Measurements from ENCODE around the gene FRMD7. TPM values are rescaled to one million over a fixed set of nuclear protein-coding genes. Genes with fewer than 3 reads are reported as not detected.

Gene FRMD7
- total RNA-seq, 4 donors from 2014 or later: 0.17 TPM; not detected in 3

GRCh38 chrX:132077414-132077813 is 50.4 kb downstream of the FRMD7 start:
- TF ChIP-seq, protein P1, sequence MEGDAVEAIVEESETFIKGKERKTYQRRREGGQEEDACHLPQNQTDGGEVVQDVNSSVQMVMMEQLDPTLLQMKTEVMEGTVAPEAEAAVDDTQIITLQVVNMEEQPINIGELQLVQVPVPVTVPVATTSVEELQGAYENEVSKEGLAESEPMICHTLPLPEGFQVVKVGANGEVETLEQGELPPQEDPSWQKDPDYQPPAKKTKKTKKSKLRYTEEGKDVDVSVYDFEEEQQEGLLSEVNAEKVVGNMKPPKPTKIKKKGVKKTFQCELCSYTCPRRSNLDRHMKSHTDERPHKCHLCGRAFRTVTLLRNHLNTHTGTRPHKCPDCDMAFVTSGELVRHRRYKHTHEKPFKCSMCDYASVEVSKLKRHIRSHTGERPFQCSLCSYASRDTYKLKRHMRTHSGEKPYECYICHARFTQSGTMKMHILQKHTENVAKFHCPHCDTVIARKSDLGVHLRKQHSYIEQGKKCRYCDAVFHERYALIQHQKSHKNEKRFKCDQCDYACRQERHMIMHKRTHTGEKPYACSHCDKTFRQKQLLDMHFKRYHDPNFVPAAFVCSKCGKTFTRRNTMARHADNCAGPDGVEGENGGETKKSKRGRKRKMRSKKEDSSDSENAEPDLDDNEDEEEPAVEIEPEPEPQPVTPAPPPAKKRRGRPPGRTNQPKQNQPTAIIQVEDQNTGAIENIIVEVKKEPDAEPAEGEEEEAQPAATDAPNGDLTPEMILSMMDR (IDR thresholded peaks at IDR 0.05; ENCODE audit: low read depth): no peak

GRCh38 chrX:132071254-132071653 is 56.6 kb downstream of the FRMD7 start:
- TF ChIP-seq, protein P1 (IDR thresholded peaks at IDR 0.05; ENCODE audit: low read depth): no peak

GRCh38 chrX:132068405-132068804 is 59.4 kb downstream of the FRMD7 start:
- TF ChIP-seq, protein P1 (IDR thresholded peaks at IDR 0.05; ENCODE audit: low read depth): no peak

- TF ChIP-seq, protein P1 (IDR thresholded peaks at IDR 0.05; ENCODE audit: low read depth): no peak
Measured at GRCh38 chrX:132063862-132064261, 64.0 kb downstream of the FRMD7 start.

GRCh38 chrX:132063334-132063733 is 64.5 kb downstream of the FRMD7 start:
- TF ChIP-seq, protein P1 (IDR thresholded peaks at IDR 0.05; ENCODE audit: low read depth): no peak

DNA sequence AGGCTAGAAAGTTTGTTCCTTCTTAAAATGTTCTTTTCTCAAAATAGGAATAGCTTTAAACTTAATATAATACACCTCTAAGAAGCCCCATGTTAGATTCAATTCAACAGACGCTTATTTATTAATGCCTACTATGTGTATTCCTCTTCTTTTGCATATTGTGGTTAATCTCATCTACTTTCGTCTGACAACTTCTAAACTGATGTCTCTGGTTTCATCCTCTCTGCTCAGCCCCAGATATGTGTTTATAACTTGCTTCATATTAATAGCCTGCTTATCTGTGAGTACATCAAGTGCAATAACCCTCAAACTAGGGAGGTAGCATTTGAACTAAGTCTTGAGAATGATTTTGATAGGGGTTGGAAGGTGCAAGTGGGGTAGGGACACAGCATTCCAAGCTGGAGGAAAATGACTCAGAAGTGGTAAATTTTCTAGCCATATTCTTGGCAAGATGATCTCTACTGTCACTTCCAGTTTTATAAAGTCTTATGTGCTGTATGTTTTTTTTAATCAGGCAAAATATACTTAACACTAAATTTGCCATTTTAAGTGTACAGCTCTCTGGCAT is 67.8 kb downstream of the FRMD7 start:
- TF ChIP-seq, protein P1 (IDR thresholded peaks at IDR 0.05; ENCODE audit: low read depth): no peak

- TF ChIP-seq, protein P1 (IDR thresholded peaks at IDR 0.05; ENCODE audit: low read depth): no peak
Measured at GRCh38 chrX:132058975-132059374, 68.8 kb downstream of the FRMD7 start.
